H1 (cell line): ENCODE measurements around the gene NPM1. TPM values are rescaled to one million over a fixed set of nuclear protein-coding genes. Genes with fewer than 3 reads are reported as not detected.

Experiments
- GABPA ChIP-seq: IDR thresholded peaks from 2 replicates; pipeline ENCODE4 v1.6.1; 2011; ENCODE audit warnings: mild to moderate bottlenecking, low read length, moderate library complexity, borderline replicate concordance; ENCODE audit not compliant: insufficient read depth
- KDM4A ChIP-seq: IDR thresholded peaks from one replicate; pipeline ENCODE4 v1.7.1; 2012; ENCODE audit warnings: low read depth, mild to moderate bottlenecking, moderate library complexity, low read length, inconsistent platforms; ENCODE audit not compliant: severe bottlenecking
- MAFK ChIP-seq: IDR thresholded peaks from 2 replicates; pipeline ENCODE4 v1.6.1; 2012; ENCODE audit warnings: low read depth, mild to moderate bottlenecking, improper control_type of control experiment, low read length
- RFX5 ChIP-seq: IDR thresholded peaks from 2 replicates; pipeline ENCODE4 v1.6.1; 2011; ENCODE audit warnings: low read depth, low read length, improper control_type of control experiment, borderline replicate concordance
- SP1 ChIP-seq: IDR thresholded peaks from 2 replicates; pipeline ENCODE4 v1.6.1; 2011; ENCODE audit warnings: low read depth, low read length
- YY1 ChIP-seq: IDR thresholded peaks from 2 replicates; pipeline ENCODE4 v1.6.1; 2011; ENCODE audit warnings: low read depth, mild to moderate bottlenecking, low read length
- ZNF274 ChIP-seq: IDR thresholded peaks from 2 replicates; pipeline ENCODE4 v1.7.0; 2012; ENCODE audit warnings: low read length, borderline replicate concordance; ENCODE audit errors: extremely low read depth
- polyA plus RNA-seq, 7 experiments: library from polyadenylated mRNA; depleted of rRNA in 3 of 7; stranded (reverse) in 5 of 7; unstranded in 2 of 7; fragments of >200 nt in 5 of 7; fragments of 200-250 nt in 2 of 7; gene quantifications; 1 replicate in 5 of 7; 2 replicates in 1 of 7; 4 replicates in 1 of 7; pipeline versions ENCODE4 v1.2.1 to v1.2.3, GENCODE V29; 2011 to 2013; ENCODE audit warnings: missing spikeins in 2 of 7, mixed read lengths in 2 of 7
- total RNA-seq: library from RNA; stranded (reverse); fragmentation: NEBNext Ultra II Directional; extraction: Animal tissue kit (Norgen Biotek cat#: 25700); gene quantifications from 2 replicates; pipeline ENCODE4 v1.2.1, GENCODE V29; 2021
- TF ChIP-seq, protein P1 (sequence below): IDR thresholded peaks from 2 replicates; pipeline ENCODE4 v1.6.1; 2012; ENCODE audit warnings: inconsistent platforms

Gene NPM1
- total and polyA plus RNA-seq, 2 of the 8 experiments (the other 6 are each of a cell fraction or from before 2014, with no cell fraction given), result 2,182 to 4,042 TPM

GRCh38 chr5:171442287-171443042 lies 54.8 kb downstream of the NPM1 start (continued):
- TF ChIP-seq ZNF274 (no peak), KDM4A (no peak), SP1 (no peak), GABPA (no peak), YY1 (no peak), MAFK (no peak), RFX5 (no peak)
- TF ChIP-seq, protein P1, sequence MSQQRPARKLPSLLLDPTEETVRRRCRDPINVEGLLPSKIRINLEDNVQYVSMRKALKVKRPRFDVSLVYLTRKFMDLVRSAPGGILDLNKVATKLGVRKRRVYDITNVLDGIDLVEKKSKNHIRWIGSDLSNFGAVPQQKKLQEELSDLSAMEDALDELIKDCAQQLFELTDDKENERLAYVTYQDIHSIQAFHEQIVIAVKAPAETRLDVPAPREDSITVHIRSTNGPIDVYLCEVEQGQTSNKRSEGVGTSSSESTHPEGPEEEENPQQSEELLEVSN, result no peak
